GM21717 (cell line): ENCODE data around the gene WDR59.
"Not testable (repeated sequence)": the region's sequence is repeated elsewhere in the genome, so short reads cannot be mapped to it uniquely, and the experiment has no call there.

Experiments used
- ATAC-seq: cut with Tn5 transposase; IDR thresholded peaks from one replicate; pipeline ENCODE4 v1.9.1; 2021; ENCODE audit warnings: mild to moderate bottlenecking, moderate library complexity; ENCODE audit not compliant: unreplicated experiment

The WDR59 gene

GRCh38 chr16:74909665-74910064 lies 75.3 kb downstream of the WDR59 start:
- ATAC-seq, result no peak

- not testable (repeated sequence) for ATAC-seq
Measured at GRCh38 chr16:74908759-74909158, 76.2 kb downstream of the WDR59 start.

GRCh38 chr16:74903901-74904678 lies 80.8 kb downstream of the WDR59 start:
- ATAC-seq, result no peak

GRCh38 chr16:74903120-74903519 lies 81.8 kb downstream of the WDR59 start:
- ATAC-seq, result no peak

- no peak for ATAC-seq
Measured at GRCh38 chr16:74902161-74902560, 82.8 kb downstream of the WDR59 start.

- ATAC-seq, result no peak
Measured at GRCh38 chr16:74901606-74902005, 83.3 kb downstream of the WDR59 start.

- no peak for ATAC-seq
Measured at GRCh38 chr16:74899816-74900215, 85.1 kb downstream of the WDR59 start.

- ATAC-seq, result no peak
Measured at GRCh38 chr16:74898659-74899058, 86.3 kb downstream of the WDR59 start.

GRCh38 chr16:74896389-74897370 lies 88.2 kb downstream of the WDR59 start:
- no peak for ATAC-seq

GRCh38 chr16:74893541-74893940 lies 91.4 kb downstream of the WDR59 start:
- no peak for ATAC-seq

- no peak for ATAC-seq
Measured at GRCh38 chr16:74892574-74893461, 92.1 kb downstream of the WDR59 start.

GRCh38 chr16:74888888-74889287 lies 96.0 kb downstream of the WDR59 start:
- no peak for ATAC-seq

- ATAC-seq, result no peak
Measured at GRCh38 chr16:74888232-74888862, 96.6 kb downstream of the WDR59 start.

- no peak for ATAC-seq
Measured at GRCh38 chr16:74887084-74887483, 97.8 kb downstream of the WDR59 start.

- ATAC-seq, result no peak
Measured at GRCh38 chr16:74877706-74878105, 107.2 kb downstream of the WDR59 start.

- ATAC-seq, result no peak
Measured at GRCh38 chr16:74874912-74875546, 109.9 kb downstream of the WDR59 start.

- no peak for ATAC-seq
Measured at GRCh38 chr16:74874123-74874522, 110.8 kb downstream of the WDR59 start.

GRCh38 chr16:74872302-74872701 lies 112.6 kb downstream of the WDR59 start:
- no peak for ATAC-seq

GRCh38 chr16:74871608-74872007 lies 113.3 kb downstream of the WDR59 start:
- no peak for ATAC-seq

- no peak for ATAC-seq
Measured at GRCh38 chr16:74868501-74868900, 116.4 kb downstream of the WDR59 start.
